Transverse colon (tissue), 4 donors: ENCODE data around the gene RP9. TPM values are rescaled to one million over a fixed set of nuclear protein-coding genes. Genes with fewer than 3 reads are reported as not detected.
A peak's percentile ranks its signal among the peaks of the same experiment; 100 is the strongest.

Experiments used
- DNase-seq: peaks from one replicate; pipeline ENCODE4 v3.0.0-alpha.2; 2019
- H3K27ac ChIP-seq, 4 donors: fragments of 200-600 bp; sonication (generic); 2 replicates each; pipeline ENCODE4 v1.5.1; 2016 to 2018; ENCODE audit warnings: inconsistent platforms in 4 of 4
- H3K27me3 ChIP-seq: fragments of 200-600 bp; sonication (generic); 2 replicates; pipeline ENCODE4 v1.5.1; 2017; ENCODE audit warnings: inconsistent platforms
- H3K36me3 ChIP-seq, 4 donors: fragments of 200-600 bp; sonication (generic); 2 replicates each; pipeline ENCODE4 v1.5.1; 2017 to 2019; ENCODE audit warnings: inconsistent platforms in 4 of 4
- H3K4me1 ChIP-seq, 4 donors: fragments of 200-600 bp; sonication (generic); 2 replicates each; pipeline ENCODE4 v1.5.1; 2017 to 2020; ENCODE audit warnings: inconsistent platforms in 4 of 4
- H3K4me3 ChIP-seq, 4 donors: fragments of 200-600 bp; sonication (generic); 1 replicate in 1 of 4; 2 replicates in 3 of 4; pipeline versions ENCODE4 v1.5.1 to v1.6.1; 2017 to 2019; ENCODE audit warnings: inconsistent platforms in 4 of 4
- H3K9me3 ChIP-seq, 2 donors: fragments of 200-600 bp; sonication (generic); 2 replicates each; pipeline ENCODE4 v1.5.1; 2017 to 2019; ENCODE audit warnings: inconsistent platforms in 2 of 2
- CTCF ChIP-seq, 5 experiments: fragments of 200-600 bp in 3 of 5; fragments of 450-650 bp in 2 of 5; sonication (generic) in 3 of 5; IDR thresholded peaks; 1 replicate in 2 of 5; 2 replicates in 3 of 5; pipeline ENCODE4 v1.5.1; 2016 to 2017; ENCODE audit warnings: antibody characterized with exemption in 5 of 5, inconsistent platforms in 3 of 5, mild to moderate bottlenecking in 2 of 5, moderate library complexity in 1 of 5
- EP300 ChIP-seq: sonication (generic); formaldehyde crosslinking; IDR thresholded peaks from one replicate; pipeline ENCODE4 v1.6.1; 2017; ENCODE audit warnings: antibody characterized with exemption, low read depth
- POLR2A ChIP-seq: fragments of 450-650 bp; IDR thresholded peaks from one replicate; pipeline ENCODE4 v1.6.1; 2016; ENCODE audit warnings: antibody characterized with exemption, mild to moderate bottlenecking, moderate library complexity
- POLR2AphosphoS5 ChIP-seq, 3 donors: sonication (generic); formaldehyde crosslinking; IDR thresholded peaks; one replicate each; pipeline ENCODE4 v1.6.1; 2016; ENCODE audit warnings: antibody characterized with exemption in 3 of 3
- WGBS, 2 donors: methylation state at CpG; one replicate each; pipeline ENCODE4 v1.1.5; 2018; ENCODE audit warnings: low coverage in 1 of 2; 5-methylcytosine and 5-hydroxymethylcytosine counted together
- in situ Hi-C, 4 donors: fragments of 200-750 bp; cut with MboI; loops; one replicate each; pipeline versions ENCODE4 v1.15.0 to v1.15.1; 2017; ENCODE audit warnings: low sequenced_read_pairs in 3 of 4, low pct_ligation_motif_present in 1 of 4, low pct_unique_long_range_greater_than_20kb in 1 of 4
- intact Hi-C: fragments of 100-400 bp; cut with DNase I; formaldehyde crosslinking; loops from one replicate; pipeline ENCODE4 v1.15.1; 2023; ENCODE audit warnings: low total_unique reads
- total RNA-seq, 4 donors: library from RNA; depleted of rRNA; stranded (reverse); fragments of >200 nt; gene quantifications; one replicate each; pipeline ENCODE4 v1.1.0, GENCODE V29; 2016

The RP9 gene
- total RNA-seq, 4 donors from 2014 or later = 2.0 to 55.7 (median 14.6) TPM

DNA sequence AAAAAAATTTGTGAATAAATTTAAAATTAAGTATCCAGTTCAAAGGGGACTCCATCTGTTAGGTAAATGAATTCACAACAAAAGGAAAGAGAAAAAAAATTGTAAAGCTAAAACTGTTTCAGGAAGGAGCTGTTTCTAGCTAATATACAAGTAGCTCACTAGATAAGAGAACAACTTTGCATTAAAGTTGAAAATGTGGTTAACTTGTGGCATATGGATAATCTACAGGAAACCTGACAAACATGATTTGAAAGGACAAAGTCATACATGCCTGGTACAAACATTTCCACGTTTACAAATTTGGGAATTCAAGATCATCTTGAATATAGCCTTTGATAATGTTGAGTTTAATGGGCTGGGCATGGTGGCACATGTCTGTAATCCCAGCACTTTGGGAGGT, 55.5 kb downstream of the RP9 start:
- intact Hi-C loops (no loop called here), in situ Hi-C loops (no loop called here)
- 40 to 43% methylated on average over 1 of the region's 1 CpG for WGBS, 2 donors
- H3K36me3 ChIP-seq = no peaks in the 10 kb centered on the region
- no peak overlapping the region for H3K27ac ChIP-seq
- H3K4me1 ChIP-seq = peaks cover 0 to 41% (median 13%) of the 10 kb centered on the region in 4 donors
- H3K27me3 ChIP-seq = no peaks in the 10 kb centered on the region
- no peak overlapping the region for H3K4me3 ChIP-seq
- no peak for DNase-seq
- H3K9me3 ChIP-seq = no peaks in the 10 kb centered on the region
- no peak for TF ChIP-seq POLR2AphosphoS5 (IDR thresholded peaks at IDR 0.05)
- TF ChIP-seq EP300 = no peak
- no peak for TF ChIP-seq POLR2A
- TF ChIP-seq CTCF (IDR thresholded peaks at IDR 0.05) = no peak

GRCh38 chr7:33050535-33051318, 58.5 kb downstream of the RP9 start:
- peaks cover 0 to 66% (median 20%) of the 10 kb centered on the region in 4 donors for H3K4me1 ChIP-seq
- no peaks in the 10 kb centered on the region for H3K27me3 ChIP-seq
- no peaks in the 10 kb centered on the region for H3K9me3 ChIP-seq
- no peak for TF ChIP-seq POLR2A
- no peak for TF ChIP-seq EP300
- TF ChIP-seq POLR2AphosphoS5 (IDR thresholded peaks at IDR 0.05) = no peak
- TF ChIP-seq CTCF (IDR thresholded peaks at IDR 0.05) = peak; percentile 56 to 79 (median 70)
- WGBS, 2 donors = 0 to 7% methylated on average over 1 of the region's 1 CpG
- intact Hi-C loops = no loop called here
- in situ Hi-C loops = no loop called here
- no peaks in the 10 kb centered on the region for H3K36me3 ChIP-seq
- H3K27ac ChIP-seq = peak overlapping the region; percentile 59 to 79 (median 68)
- no peak overlapping the region for H3K4me3 ChIP-seq
- DNase-seq = no peak

DNA sequence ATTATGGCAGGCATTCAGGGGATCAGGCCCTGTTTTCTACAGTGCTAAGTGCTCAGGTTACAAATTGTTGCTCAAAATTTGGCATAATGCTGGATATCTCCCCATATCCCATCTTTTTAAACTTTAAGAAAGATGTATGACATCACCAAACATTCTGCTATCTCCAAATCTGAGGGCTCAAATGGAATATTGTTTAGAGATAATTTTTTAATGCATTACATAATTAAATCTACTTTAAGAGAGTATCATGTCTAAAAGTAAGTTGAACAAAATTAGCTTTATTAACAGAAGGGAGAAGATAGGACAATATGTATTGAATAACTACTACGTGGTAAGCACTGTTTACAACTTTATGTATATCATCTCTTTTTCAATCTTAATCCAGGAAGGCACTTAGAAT, 60.5 kb downstream of the RP9 start:
- in situ Hi-C loops = no loop called here
- H3K4me1 ChIP-seq = peaks cover 5 to 82% (median 35%) of the 10 kb centered on the region in 4 donors
- TF ChIP-seq POLR2A (no peak), EP300 (no peak), POLR2AphosphoS5 (IDR thresholded peaks at IDR 0.05) (no peak), CTCF (IDR thresholded peaks at IDR 0.05) (no peak)
- WGBS, 2 donors = 76 to 87% methylated on average over 1 of the region's 1 CpG
- no peaks in the 10 kb centered on the region for H3K9me3 ChIP-seq
- no peak for DNase-seq
- H3K27me3 ChIP-seq = no peaks in the 10 kb centered on the region
- intact Hi-C loops = no loop called here
- no peaks in the 10 kb centered on the region for H3K36me3 ChIP-seq
- no peak overlapping the region for H3K27ac ChIP-seq
- no peak overlapping the region for H3K4me3 ChIP-seq

- H3K27me3 ChIP-seq = no peaks in the 10 kb centered on the region
- WGBS, 2 donors = 93 to 94% methylated on average over 3 of the region's 3 CpGs
- no peak for DNase-seq
- no peaks in the 10 kb centered on the region for H3K36me3 ChIP-seq
- H3K9me3 ChIP-seq = no peaks in the 10 kb centered on the region
- no peak overlapping the region for H3K27ac ChIP-seq
- H3K4me1 ChIP-seq = peaks cover 9 to 82% (median 39%) of the 10 kb centered on the region in 4 donors
- intact Hi-C loops = no loop called here
- in situ Hi-C loops = no loop called here
- no peak for TF ChIP-seq EP300
- TF ChIP-seq POLR2A = no peak
- TF ChIP-seq POLR2AphosphoS5 (IDR thresholded peaks at IDR 0.05) = no peak
- TF ChIP-seq CTCF (IDR thresholded peaks at IDR 0.05) = no peak
- H3K4me3 ChIP-seq = no peak overlapping the region
These were observed 60.9 kb downstream of the RP9 start for GRCh38 chr7:33048257-33048656.
